HepG2 (cell line): ENCODE data around the gene GJA9. TPM values are rescaled to one million over a fixed set of nuclear protein-coding genes. Genes with fewer than 3 reads are reported as not detected.
A peak's percentile ranks its signal among the peaks of the same experiment; 100 is the strongest.

Source experiments
- ATAC-seq: fragments of 200-7000 bp; cut with Tn5 transposase; 3 replicates; pipeline ENCODE4 v1.9.1; 2020; ENCODE audit warnings: mild to moderate bottlenecking, moderate library complexity
- BruUV-seq: library from RNA; stranded (reverse); fragments of 400-500 nt; replicated peaks from 2 replicates; lab custom pipeline; 2021; lab: Mats Ljungman, UMichigan
- CTCF ChIA-PET: fragments of 300-600 bp; formaldehyde crosslinking; extraction: SDS; loops from one replicate; lab custom pipeline; 2021; ENCODE audit warnings: low total read pairs, inconsistent platforms, low intra/inter-chr PET ratio; lab: Yijun Ruan, JAX
- POLR2A ChIA-PET: fragments of 350-600 bp; sonication (Branson Sonifier 250); formaldehyde crosslinking; loops from one replicate; lab custom pipeline; 2020; ENCODE audit warnings: antibody characterized with exemption, inconsistent platforms; lab: Yijun Ruan, JAX
- DNase-seq: peaks from one replicate; pipeline ENCODE4 v3.0.0-alpha.2; 2015; ENCODE audit warnings: low spot score
- FAIRE-seq: peaks from 3 replicates; lab custom pipeline; 2011; peaks lifted over from hg19 to GRCh38; lab: Jason Lieb, UNC
- H2AFZ ChIP-seq: one replicate; pipeline ENCODE4 v1.6.1; 2011; ENCODE audit warnings: low read length, inconsistent platforms
- H3K27ac ChIP-seq: fragments of 300-600 bp; 3 replicates; pipeline ENCODE4 v1.8.0; 2011; ENCODE audit warnings: mixed run types, mild to moderate bottlenecking, mixed read lengths, low read length, inconsistent platforms; ENCODE audit not compliant: insufficient read depth; ENCODE audit errors: extremely low read length
- H3K27me3 ChIP-seq, 2 experiments: fragments of 200-600 bp in 1 of 2; 2 replicates in 1 of 2; 3 replicates in 1 of 2; pipeline versions ENCODE4 v1.6.0 to v1.8.0; 2011; ENCODE audit warnings: low read length in 2 of 2, mild to moderate bottlenecking in 2 of 2, moderate library complexity in 2 of 2, inconsistent platforms in 1 of 2; ENCODE audit not compliant: insufficient read depth in 2 of 2, control insufficient read depth in 1 of 2
- H3K36me3 ChIP-seq, 2 experiments: fragments of 200-600 bp in 1 of 2; replicated peaks in 1 of 2; 2 replicates in 1 of 2; 3 replicates in 1 of 2; pipeline versions ENCODE4 v1.5.1 to v1.8.0; 2011; ENCODE audit warnings: low read length in 2 of 2, inconsistent platforms in 1 of 2; ENCODE audit not compliant: insufficient read depth in 2 of 2, control insufficient read depth in 1 of 2
- H3K4me1 ChIP-seq: 2 replicates; pipeline ENCODE4 v1.5.1; 2012; ENCODE audit warnings: low read length, inconsistent platforms; ENCODE audit not compliant: insufficient read depth
- H3K4me2 ChIP-seq: 2 replicates; pipeline ENCODE4 v1.6.0; 2011; ENCODE audit warnings: low read depth, low read length, inconsistent platforms
- H3K4me3 ChIP-seq, 3 experiments: fragments of 200-600 bp in 1 of 3; sonication (generic), shearing (Covaris generic) in 1 of 3; replicated peaks in 1 of 3; 2 replicates each; pipeline ENCODE4 v1.5.1; 2011 to 2016; ENCODE audit warnings: low read length in 3 of 3, inconsistent platforms in 2 of 3, low read depth in 2 of 3, mild to moderate bottlenecking in 2 of 3, control low read depth in 1 of 3, mixed read lengths in 1 of 3; ENCODE audit not compliant: insufficient read depth in 1 of 3
- H3K79me2 ChIP-seq: one replicate; pipeline ENCODE4 v1.6.1; 2011; ENCODE audit warnings: low read length, inconsistent platforms; ENCODE audit not compliant: insufficient read depth
- H3K9ac ChIP-seq: 2 replicates; pipeline ENCODE4 v1.6.0; 2011; ENCODE audit warnings: mild to moderate bottlenecking, low read depth, low read length, inconsistent platforms; ENCODE audit not compliant: insufficient read depth
- H3K9me3 ChIP-seq: 2 replicates; pipeline ENCODE4 v1.5.1; 2012; ENCODE audit warnings: mild to moderate bottlenecking, low read length
- H4K20me1 ChIP-seq: 2 replicates; pipeline ENCODE4 v1.6.0; 2011; ENCODE audit warnings: inconsistent platforms, mild to moderate bottlenecking, low read length, moderate library complexity; ENCODE audit not compliant: insufficient read depth
- AHR ChIP-seq: IDR thresholded peaks from 2 replicates; pipeline ENCODE4 v1.6.1; 2018; ENCODE audit warnings: missing genetic modification reagents, missing compliant biosample characterization
- BCL6 ChIP-seq: IDR thresholded peaks from 2 replicates; pipeline ENCODE4 v1.6.1; 2016; ENCODE audit warnings: missing genetic modification reagents, missing compliant biosample characterization
- PATZ1 ChIP-seq: sonication (generic); formaldehyde crosslinking; IDR thresholded peaks from 2 replicates; pipeline ENCODE4 v1.4.0; 2020; ENCODE audit warnings: missing genetic modification reagents
- PITX1 ChIP-seq: sonication (generic); formaldehyde crosslinking; IDR thresholded peaks from 2 replicates; pipeline ENCODE4 v1.5.1; 2020; ENCODE audit warnings: mild to moderate bottlenecking, missing genetic modification reagents
- PRDM15 ChIP-seq: sonication (generic); formaldehyde crosslinking; IDR thresholded peaks from 2 replicates; pipeline ENCODE4 v1.4.0; 2020; ENCODE audit warnings: missing genetic modification reagents
- RXRA ChIP-seq: sonication (generic); formaldehyde crosslinking; IDR thresholded peaks from 2 replicates; pipeline ENCODE4 v1.5.1; 2020; ENCODE audit warnings: missing genetic modification reagents
- ZBTB34 ChIP-seq: sonication (generic); formaldehyde crosslinking; IDR thresholded peaks from 2 replicates; pipeline ENCODE4 v1.8.0; 2022; ENCODE audit warnings: mild to moderate bottlenecking, missing genetic modification reagents
- ZNF331 ChIP-seq: sonication (generic); formaldehyde crosslinking; IDR thresholded peaks from 2 replicates; pipeline ENCODE4 v1.4.0; 2020; ENCODE audit warnings: missing genetic modification reagents
- ZNF549 ChIP-seq: sonication (generic); formaldehyde crosslinking; IDR thresholded peaks from 2 replicates; pipeline ENCODE4 v1.5.0; 2020; ENCODE audit warnings: missing genetic modification reagents
- ZNF652 ChIP-seq: IDR thresholded peaks from 2 replicates; pipeline ENCODE4 v1.6.1; 2016; ENCODE audit warnings: low read depth, borderline replicate concordance
- ZSCAN31 ChIP-seq: sonication (generic); formaldehyde crosslinking; IDR thresholded peaks from 2 replicates; pipeline ENCODE4 v1.5.0; 2020; ENCODE audit warnings: low read depth, mild to moderate bottlenecking, missing genetic modification reagents
- WGBS: methylation state at CpG from one replicate; pipeline ENCODE4 v1.1.6; 2017; ENCODE audit warnings: low lambda C conversion rate; 5-methylcytosine and 5-hydroxymethylcytosine counted together
- in situ Hi-C: cut with HindIII; loops from 2 replicates; pipeline ENCODE4 v1.10.0; 2017; ENCODE audit warnings: low pct_unique_long_range_greater_than_20kb; ENCODE audit not compliant: extremely low pct_ligation_motif_present
- intact Hi-C: fragments of 100-400 bp; cut with micrococcal nuclease; formaldehyde crosslinking; loops from one replicate; pipeline ENCODE4 v1.10.0; 2022; ENCODE audit not compliant: unreplicated experiment
- polyA plus RNA-seq, 8 experiments: library from polyadenylated mRNA; depleted of rRNA in 3 of 8; stranded (reverse) in 7 of 8; unstranded in 1 of 8; fragments of >200 nt; fragmentation: Illumina TruSeq in 4 of 8; extraction: Trizol in 4 of 8; gene quantifications; 2 replicates each; pipeline versions ENCODE4 v1.2.1 to v1.2.3, GENCODE V29; 2011 to 2016; ENCODE audit warnings: low read depth in 4 of 8, missing spikeins in 1 of 8, mixed read lengths in 1 of 8; ENCODE audit not compliant: insufficient read depth in 1 of 8
- total RNA-seq, 5 experiments: library from RNA; depleted of rRNA; stranded (reverse); fragments of >200 nt; fragmentation: Illumina TruSeq; extraction: Trizol; gene quantifications; 2 replicates each; pipeline ENCODE4 v1.2.3, GENCODE V29; 2016; ENCODE audit warnings: low read depth in 1 of 5
- TF ChIP-seq, protein P1 (sequence below): sonication (generic); formaldehyde crosslinking; IDR thresholded peaks from 2 replicates; pipeline ENCODE4 v1.4.0; 2020; ENCODE audit warnings: mild to moderate bottlenecking, missing genetic modification reagents

The GJA9 gene
- total and polyA plus RNA-seq, 2 of the 13 experiments (the other 11 are each of a cell fraction or from before 2014, with no cell fraction given) = 0.08 to 0.13 TPM

GRCh38 chr1:38888423-38889333 is 7.3 kb upstream of the GJA9 start:
- BruUV-seq = no TSS peak
- FAIRE-seq (peak; percentile 71), ATAC-seq (peak; percentile 88), DNase-seq (peak; percentile 81)
- Histone ChIP-seq H3K27ac (peak overlapping the region; percentile 90), H3K4me2 (peak overlapping the region; percentile 61), H3K79me2 (no peaks in the 10 kb centered on the region), H3K4me1 (peaks cover 48% of the 10 kb centered on the region), H4K20me1 (no peaks in the 10 kb centered on the region), H2AFZ (no peak overlapping the region), H3K9me3 (no peaks in the 10 kb centered on the region), H3K36me3 (no peaks in the 10 kb centered on the region), H3K27me3 (no peaks in the 10 kb centered on the region), H3K9ac (peak overlapping the region; percentile 50), H3K4me3 (no peak overlapping the region; a peak in 2 of 6 replicates)
- in situ Hi-C loops = no loop called here
- intact Hi-C loops = loop anchor here (2.0 kb wide), 1 partner anchor 80 kb away; no protein-coding TSS in a partner anchor
- CTCF ChIA-PET = no interaction called here
- POLR2A ChIA-PET = interaction anchor here (0.8 to 1.3 kb wide), 7 partner anchors 16 to 138 kb away, joined by 3 to 7 read pairs (median 4); partner anchors contain the start of genes MYCBP, NDUFS5 and RRAGC
- 5% methylated on average over 9 of the region's 9 CpGs for WGBS
- peak; percentile 11; the same call in 1 of the 2 replicates for TF ChIP-seq BCL6 (CRISPR knock-in tag)
- 0 out of 2 replicates have a peak, but pooled peaks have one; percentile 17 for TF ChIP-seq PATZ1 (CRISPR knock-in tag)
- 0 out of 2 replicates have a peak, but pooled peaks have one; percentile 17 for TF ChIP-seq ZNF331 (CRISPR knock-in tag)
- no peak for TF ChIP-seq ZSCAN31
- no peak for TF ChIP-seq AHR (CRISPR knock-in tag)
- no peak for TF ChIP-seq ZNF549 (CRISPR knock-in tag)
- peak; percentile 37; the same call in 1 of the 2 replicates for TF ChIP-seq PITX1 (CRISPR knock-in tag)
- TF ChIP-seq ZNF652 = no peak
- TF ChIP-seq, protein P1, sequence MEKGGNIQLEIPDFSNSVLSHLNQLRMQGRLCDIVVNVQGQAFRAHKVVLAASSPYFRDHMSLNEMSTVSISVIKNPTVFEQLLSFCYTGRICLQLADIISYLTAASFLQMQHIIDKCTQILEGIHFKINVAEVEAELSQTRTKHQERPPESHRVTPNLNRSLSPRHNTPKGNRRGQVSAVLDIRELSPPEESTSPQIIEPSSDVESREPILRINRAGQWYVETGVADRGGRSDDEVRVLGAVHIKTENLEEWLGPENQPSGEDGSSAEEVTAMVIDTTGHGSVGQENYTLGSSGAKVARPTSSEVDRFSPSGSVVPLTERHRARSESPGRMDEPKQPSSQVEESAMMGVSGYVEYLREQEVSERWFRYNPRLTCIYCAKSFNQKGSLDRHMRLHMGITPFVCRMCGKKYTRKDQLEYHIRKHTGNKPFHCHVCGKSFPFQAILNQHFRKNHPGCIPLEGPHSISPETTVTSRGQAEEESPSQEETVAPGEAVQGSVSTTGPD (CRISPR knock-in tag) = peak; percentile 50; the same call in 1 of the 2 replicates
- TF ChIP-seq PRDM15 (CRISPR knock-in tag) = no peak
- TF ChIP-seq ZBTB34 (CRISPR knock-in tag) = peak; percentile 78
- TF ChIP-seq RXRA = no peak
